GDM1 (cell line): ENCODE data around the gene MCEMP1.
"Not testable (repeated sequence)": the region's sequence is repeated elsewhere in the genome, so short reads cannot be mapped to it uniquely, and the experiment has no call there.

Experiments used
- DNase-seq: peaks from one replicate; lab custom pipeline; 2025; lab: John Stamatoyannopoulos, UW

Gene MCEMP1

DNA sequence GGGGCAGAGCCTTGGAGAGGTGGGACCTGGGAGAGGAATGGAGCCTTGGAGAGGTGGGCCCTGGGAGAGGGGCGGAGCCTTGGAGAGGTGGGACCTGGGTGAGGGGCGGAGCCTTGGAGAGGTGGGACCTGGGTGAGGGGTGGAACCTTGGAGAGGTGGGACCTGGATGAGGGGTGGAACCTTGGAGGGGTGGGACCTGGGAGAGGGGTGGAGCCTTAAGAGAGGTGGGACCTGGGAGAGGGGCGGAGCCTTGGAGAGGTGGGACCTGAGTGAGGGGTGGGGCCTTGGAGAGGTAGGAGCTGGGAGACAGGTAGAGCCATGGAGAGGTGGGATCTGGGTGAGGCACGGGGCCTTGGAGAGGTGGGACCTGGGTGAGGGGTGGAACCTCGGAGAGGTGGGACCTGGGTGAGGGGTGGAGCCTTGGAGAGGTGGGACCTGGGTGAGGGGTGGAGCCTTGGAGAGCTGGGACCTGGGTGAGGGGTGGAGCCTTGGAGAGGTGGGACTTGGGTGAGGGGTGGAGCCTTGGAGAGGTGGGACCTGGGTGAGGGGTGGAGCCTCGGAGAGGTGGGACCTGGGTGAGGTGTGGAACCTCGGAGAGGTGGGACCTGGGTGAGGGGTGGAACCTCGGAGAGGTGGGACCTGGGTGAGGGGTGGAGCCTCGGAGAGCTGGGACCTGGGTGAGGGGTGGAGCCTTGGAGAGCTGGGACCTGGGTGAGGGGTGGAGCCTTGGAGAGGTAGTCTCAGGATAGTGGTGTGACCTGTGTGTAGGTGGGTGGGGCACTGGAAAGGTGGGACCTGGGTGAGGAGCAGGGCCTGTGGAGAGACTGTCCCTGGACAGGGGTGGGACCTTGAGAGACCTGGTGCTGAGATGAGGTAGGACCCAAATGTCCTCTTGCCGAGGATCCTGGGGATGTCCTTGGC is 33.0 kb upstream of the MCEMP1 start:
- DNase-seq = not testable (repeated sequence)

GRCh38 chr19:7644550-7644877 is 32.4 kb upstream of the MCEMP1 start:
- DNase-seq = no peak

DNA sequence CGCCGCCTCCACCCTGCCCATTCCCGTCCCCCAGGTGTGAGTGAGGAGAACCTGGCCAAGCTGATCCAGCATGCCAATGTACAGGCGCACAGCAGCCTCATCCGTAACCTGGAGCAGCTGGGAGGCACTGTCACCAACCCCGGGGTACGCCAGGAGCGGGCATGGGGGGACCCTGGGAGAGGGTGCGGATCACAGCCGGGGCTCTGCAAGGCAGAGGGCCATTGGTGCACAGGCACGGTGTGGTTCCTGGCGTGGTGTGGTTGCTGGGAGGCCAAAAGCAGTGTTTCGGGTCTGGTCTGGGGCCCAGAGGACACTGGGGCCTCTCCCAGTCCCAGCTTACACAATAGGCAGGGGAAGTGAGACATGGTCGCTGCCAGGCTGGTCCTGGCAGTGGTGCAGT is 31.7 kb upstream of the MCEMP1 start:
- DNase-seq = no peak

- DNase-seq = no peak
Observed at GRCh38 chr19:7645656-7646425, 31.0 kb upstream of the MCEMP1 start.

- DNase-seq = no peak
Observed at GRCh38 chr19:7646426-7646700, 30.5 kb upstream of the MCEMP1 start.

DNA sequence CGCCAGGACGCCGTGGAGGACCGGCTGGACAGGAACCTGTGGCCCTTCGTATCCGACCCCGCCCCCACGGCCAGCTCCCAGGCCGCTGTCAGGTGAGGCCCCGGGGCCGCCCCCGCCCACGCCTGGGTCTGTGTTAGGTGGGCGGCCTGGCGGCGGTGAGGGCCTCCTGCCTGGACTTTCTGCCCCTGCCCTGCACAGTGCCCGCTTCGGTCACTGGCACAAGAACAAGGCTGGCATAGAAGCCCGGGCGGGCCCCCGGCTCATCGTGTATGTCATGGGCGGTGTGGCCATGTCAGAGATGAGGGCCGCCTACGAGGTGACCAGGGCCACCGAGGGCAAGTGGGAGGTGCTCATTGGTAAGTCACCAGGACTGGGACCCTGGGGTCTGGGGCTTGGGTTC is 29.7 kb upstream of the MCEMP1 start:
- DNase-seq = no peak

DNA sequence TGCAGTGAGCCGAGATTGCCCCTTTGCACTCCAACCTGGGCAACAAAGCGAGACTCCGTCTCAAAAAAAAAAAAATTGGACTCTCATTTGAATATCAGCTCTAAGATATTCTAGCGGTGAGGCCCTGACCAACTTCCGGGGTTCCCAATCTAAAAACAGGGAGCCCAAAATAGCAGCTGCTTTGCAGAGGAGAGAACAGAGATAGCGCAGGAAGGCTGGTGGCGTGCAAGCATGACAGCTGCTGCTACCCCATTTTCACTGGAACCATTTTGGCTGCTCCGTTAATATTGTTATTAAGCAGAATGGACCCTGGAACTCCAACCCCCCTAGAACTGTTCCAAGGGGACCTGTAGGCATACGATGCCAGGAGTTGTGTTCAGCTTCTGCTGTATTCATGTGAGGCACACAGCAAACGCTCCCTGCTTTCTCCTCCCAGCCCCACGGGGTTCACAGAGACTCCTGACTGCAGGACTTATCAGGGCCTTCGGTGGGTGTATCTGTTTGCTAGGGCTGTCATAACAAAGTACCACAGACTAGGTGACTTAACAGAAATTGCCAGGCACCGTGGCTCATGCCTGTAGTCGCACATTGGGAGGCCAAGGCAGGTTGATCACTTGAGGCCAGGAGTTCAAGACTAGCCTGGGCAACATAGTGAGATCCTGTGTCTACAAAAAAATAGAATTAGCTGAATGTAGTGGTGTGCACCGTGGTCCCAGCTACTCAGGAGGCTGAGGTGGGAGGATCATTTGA is 28.4 kb upstream of the MCEMP1 start:
- no peak for DNase-seq

DNA sequence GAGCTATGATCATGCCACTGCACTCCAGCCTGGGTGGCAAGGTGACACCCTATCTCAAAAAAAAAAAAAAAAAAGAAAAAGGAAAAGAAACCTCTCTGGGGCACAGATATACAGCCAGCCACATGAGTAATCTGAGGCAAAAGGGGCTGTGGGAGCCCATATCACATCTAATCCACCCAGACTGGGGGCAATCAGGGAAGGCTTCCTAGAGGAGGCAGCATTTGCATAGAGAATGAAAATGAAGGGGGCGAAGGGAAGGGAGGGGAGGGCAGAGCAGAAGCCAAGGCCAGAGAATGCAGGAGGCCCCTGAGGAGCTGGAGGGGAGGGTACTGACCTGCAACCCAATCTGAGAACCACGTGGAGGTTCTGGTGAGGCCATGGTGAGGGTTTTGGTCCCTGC is 26.7 kb upstream of the MCEMP1 start:
- no peak for DNase-seq

DNA sequence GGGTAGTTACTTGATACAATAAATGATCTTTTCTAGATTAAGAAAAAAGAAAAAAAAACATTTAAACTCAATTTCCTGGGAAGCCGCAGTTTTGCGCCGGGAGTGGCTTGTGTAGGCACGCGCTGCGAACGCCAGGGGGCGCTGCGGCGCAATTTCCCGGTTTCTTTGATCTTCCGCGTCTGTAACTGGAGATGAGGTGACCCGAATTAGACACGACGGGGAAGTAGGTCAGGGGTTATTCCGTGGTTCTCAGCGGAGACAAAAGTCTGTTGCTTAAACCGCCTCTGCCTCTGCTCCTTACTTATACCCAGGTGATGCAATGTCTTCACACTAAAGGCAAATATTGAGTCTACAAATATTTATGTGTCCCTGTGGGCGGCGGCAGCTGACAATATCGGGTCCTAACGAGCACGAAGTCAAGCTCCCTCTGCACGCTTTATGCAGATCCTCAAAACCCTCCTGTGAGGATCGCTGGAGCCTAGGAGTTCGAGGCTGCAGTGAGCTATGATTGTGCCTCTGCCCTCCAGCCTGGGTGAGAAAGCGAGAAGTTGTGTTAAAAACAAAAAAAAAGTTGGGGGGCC is 24.7 kb upstream of the MCEMP1 start:
- peak; percentile 64 for DNase-seq

- no peak for DNase-seq
Observed at GRCh38 chr19:7654401-7654800, 22.5 kb upstream of the MCEMP1 start.

- DNase-seq = no peak
Observed at GRCh38 chr19:7655581-7655980, 21.3 kb upstream of the MCEMP1 start.

DNA sequence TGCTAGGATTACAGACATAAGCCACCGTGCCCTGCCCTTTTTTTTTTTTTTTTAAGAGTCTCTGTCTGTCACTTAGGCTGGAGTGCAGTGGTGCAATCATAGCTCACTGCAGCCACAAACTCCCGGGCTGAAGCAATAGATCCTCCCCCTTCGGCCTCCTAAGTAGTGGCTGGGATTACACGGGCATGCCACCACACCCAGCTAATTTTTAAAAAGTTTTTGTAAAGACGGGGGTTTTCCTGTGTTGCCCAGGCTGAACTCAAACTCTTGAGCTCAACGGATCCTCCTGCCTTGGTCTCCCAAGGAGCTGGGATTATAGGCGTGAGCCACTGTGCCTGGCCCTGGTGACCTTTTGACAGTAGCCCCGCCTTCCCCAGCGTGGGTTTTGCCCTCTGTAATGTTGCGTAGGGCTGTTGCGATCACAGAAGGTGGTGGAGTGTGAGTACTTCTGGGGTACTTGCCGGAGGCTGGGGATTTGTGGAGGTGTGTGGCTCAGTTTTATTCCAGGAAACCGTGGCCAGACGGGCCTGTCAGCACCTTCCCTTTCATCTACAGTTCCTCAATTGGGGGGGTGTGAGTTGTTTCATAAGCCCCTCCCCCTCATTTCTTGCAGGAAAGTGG is 19.6 kb upstream of the MCEMP1 start:
- peak; percentile 34 for DNase-seq

DNA sequence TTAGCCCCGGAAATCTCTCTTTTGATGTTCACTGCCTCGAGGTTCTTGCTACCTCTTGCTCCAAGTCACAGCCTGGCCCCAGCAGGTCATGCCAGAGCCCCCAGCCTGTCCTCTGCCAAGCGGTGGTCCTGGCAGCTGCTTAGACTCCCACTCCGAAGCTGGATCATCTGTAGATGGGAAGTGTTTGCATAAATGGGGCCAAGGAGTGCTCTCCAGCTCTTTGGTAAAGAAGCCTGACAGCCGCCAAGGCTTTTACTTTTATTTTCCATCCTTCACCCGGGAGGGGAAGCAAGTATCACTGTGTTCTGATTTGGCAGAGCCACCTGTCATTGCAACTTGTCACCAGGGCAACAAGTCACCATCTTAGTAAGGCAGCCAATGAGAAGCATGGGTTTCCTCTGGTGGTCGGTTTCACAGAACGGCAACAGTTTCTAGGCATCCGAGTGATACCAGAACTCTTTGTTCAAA is 18.6 kb upstream of the MCEMP1 start:
- DNase-seq = no peak

DNA sequence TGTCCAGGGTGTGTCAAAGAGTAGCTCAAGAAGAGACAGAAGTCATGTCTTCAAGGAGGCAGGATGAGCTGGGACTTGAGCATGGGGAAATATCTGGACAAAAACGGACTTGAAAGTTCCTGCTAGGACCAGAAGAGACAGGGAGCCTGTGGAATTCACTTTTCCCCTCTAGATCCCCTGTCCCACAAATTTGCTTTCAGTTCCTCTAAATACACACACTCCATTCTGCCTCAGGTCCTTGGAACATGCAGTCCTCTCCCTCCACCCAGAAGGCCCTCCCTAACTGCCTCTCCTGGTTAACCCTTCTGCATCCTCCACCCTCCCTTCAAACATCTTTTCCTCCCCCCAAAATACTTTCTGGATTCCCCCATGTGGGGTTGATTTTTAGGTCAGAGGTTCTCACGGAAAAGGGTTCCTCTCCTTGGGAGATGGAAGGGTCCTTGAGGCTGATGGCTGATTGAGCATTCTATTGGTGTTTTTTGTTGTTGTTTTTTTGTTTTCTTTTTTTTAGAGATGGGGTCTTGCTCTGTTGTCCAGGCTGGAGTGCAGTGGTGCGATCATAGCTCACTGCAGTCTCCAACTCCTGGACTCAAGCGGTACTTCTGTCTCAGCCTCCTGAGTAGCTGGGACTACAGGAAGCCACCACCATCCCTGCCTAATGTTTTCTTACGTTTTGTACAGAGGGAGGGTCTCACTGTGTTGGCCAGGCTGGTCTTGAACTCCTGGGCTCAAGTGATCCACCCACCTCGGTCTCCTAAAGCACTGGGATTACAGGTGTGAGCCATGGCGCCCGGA is 14.9 kb upstream of the MCEMP1 start:
- DNase-seq = no peak

- no peak for DNase-seq
Observed at GRCh38 chr19:7662657-7663056, 14.2 kb upstream of the MCEMP1 start.

DNA sequence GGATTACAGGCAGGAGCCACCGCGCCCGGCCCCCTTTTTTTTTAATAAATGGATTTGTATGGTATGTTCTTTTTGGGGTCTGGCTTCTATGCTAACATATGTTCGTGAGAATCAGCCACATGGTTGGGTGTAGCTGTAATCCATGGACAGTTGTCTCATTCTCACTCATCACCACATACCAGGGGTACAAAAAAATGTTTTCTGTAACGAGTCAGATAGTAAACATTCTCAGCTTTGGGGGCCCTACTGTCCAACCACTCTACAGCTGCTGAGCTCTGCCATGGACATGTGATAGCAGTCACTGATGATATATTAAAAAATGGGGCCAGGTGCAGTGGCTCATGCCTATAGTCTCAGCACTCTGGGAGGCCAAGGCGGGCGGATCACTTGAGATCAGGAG is 13.2 kb upstream of the MCEMP1 start:
- DNase-seq = no peak

- no peak for DNase-seq
Observed at GRCh38 chr19:7665076-7665475, 11.8 kb upstream of the MCEMP1 start.

DNA sequence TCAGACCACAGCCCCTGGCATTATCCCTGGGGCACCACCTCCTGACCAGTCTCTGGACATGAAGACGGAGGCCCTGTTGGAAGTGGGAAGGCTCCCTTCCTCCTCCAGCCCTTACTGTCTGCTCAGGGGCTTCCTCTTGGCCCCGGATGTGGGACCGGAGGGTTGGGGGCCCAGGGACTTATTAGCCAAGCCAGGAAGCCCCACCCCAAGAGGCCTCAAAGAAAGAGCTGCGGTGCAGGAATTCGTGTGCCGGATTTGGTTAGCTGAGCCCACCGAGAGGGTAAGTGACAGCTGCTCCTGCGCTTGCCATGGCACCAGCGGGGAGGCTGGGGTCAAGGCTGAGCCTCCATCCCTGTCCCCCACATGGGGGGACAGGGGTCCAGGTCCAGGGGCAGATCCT is 8.0 kb upstream of the MCEMP1 start, which contains the start of gene RETN:
TSS of gene RETN (plus strand) at position 208 of the 400 bp plus-strand sequence. CDS start 278 bp downstream, outside the sequence.
- DNase-seq = no peak

GRCh38 chr19:7669641-7670040 is 7.2 kb upstream of the MCEMP1 start:
- DNase-seq = no peak

DNA sequence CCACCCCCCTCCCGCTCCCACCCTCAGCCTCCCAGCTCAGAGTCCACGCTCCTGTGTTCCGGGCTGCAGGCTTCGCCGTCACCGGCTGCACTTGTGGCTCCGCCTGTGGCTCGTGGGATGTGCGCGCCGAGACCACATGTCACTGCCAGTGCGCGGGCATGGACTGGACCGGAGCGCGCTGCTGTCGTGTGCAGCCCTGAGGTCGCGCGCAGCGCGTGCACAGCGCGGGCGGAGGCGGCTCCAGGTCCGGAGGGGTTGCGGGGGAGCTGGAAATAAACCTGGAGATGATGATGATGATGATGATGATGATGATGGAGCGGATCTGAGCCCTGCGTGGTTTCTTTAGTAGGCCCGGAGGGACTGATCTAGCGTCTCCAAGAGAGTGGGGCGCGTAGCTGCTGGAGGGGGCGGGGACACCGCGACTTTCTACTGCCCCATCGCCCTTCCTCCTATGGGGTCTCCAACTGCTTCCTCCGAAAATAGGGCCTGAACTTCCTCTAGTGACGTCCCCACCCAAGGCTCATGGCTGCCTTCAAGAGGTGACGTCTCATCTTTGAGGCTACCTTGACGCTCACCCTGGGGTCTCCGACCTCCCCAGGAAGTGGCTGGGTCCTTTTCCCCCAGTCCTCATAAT is 6.6 kb upstream of the MCEMP1 start:
- DNase-seq = no peak

DNA sequence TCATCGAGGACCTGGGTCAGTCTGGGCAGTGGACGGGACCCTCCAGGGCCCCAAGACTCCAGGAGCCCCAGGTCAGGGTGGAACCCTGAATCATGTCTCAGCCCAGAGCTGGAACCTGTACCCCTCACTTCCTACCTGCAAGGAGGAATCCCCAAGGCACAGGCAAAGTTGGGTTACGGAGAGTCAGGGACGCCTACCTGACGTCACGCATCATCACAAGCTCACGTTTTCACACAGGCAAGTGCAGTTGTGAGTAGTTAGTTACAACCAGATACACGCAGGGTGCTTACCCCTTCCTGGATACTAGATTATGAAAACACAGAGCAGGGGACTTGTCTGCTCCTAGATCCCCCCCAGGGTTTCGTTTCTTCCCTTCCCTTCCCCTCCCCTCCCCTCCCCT is 6.1 kb upstream of the MCEMP1 start:
- no peak for DNase-seq
